HuH-7 (cell line): ENCODE measurements around the gene PACRG.

Experiments
- DNase-seq: peaks from one replicate; pipeline ENCODE4 v3.0.0; 2011; ENCODE audit warnings: low spot score

The PACRG gene

DNA sequence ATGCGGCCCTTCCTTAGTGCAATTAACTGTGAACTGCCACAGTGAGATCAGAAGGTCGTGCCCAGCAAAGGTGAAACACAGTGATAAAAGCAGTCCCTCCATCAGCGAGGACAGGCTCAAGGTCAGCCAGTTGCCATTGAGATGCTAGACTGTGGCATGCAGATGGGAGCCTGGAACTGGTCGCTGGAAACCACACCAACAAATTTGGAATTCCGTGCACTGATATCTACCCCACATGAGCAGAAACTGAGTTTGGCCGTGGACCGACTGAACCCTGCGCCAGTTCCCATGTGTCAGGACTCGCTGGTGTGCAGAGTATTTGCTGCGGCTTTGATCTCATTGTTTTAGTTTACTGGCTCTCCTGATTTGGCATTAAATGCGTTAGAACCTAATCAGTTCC lies 561.1 kb downstream of the PACRG start:
- no peak for DNase-seq

DNA sequence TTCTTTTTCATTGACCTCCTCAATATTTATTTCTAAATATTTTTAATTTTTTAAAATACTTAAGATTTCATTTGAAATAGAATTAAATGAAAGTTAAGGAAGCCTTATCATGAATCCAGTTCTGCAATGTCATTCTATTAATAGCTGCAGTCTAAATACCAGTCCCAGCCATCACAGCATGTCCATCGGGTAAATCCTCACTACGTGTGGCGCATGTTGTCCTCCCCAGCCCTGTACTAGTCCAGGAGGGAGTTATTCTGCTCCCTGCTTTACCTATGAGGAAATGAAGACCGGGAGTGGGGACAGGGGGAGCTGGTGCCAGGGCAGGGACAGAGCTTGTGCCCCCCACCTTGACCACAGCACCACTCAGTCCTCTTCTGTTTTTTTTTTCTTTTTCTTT lies 561.7 kb downstream of the PACRG start:
- no peak for DNase-seq

DNA sequence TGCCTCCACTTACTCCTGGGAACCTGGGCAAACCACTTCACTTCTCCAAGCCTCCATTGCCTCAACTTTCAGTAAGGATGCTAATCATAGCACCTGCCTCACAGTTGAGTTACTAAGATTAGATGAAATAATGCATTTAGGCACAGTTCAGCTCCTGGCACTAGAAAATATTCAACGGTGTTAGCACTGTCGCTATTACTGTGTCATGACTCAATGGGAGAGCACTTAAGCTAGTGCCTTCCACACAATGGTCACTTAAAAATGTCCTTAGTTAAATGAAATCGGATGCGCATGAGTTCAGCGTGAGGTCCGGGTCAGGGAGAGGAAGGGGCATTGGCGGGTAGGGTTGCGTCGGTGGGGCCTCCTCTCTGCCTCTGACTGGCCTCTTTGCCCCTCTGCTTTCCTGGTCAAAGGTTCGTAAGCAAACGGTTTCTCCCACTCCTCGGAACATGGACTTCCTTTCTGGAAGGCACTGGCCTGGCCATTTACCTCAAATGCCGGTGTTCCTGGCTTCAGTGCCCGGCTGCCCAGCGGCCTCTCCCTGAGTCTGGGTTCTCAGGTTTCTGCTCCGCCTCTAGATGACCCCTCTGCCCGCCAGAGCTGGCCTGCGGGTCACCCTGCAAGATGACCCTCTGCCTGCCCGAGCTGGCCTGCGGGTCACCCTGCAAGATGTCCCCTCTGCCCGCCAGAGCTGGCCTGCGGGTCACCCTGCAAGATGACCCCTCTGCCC lies 562.9 kb downstream of the PACRG start:
- no peak for DNase-seq

DNA sequence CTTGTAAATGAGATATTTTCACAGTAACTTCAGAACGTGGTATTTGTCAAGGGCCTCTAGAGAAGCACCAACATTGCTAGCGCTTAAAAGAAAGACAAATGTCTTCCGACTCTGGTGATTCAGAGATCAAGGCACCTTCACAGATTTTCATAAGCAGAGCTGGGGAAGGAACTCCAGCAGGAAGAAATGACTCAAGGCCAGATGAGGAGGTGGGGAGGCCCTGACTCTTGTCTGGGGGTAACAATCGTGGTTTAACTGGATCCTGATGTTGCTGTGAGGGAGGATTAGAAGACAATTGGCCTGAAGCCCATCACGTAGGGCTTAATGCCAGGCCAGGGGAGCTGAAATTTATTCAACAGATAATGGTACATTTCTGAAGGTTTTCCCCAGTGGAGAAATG lies 563.8 kb downstream of the PACRG start:
- no peak for DNase-seq

DNA sequence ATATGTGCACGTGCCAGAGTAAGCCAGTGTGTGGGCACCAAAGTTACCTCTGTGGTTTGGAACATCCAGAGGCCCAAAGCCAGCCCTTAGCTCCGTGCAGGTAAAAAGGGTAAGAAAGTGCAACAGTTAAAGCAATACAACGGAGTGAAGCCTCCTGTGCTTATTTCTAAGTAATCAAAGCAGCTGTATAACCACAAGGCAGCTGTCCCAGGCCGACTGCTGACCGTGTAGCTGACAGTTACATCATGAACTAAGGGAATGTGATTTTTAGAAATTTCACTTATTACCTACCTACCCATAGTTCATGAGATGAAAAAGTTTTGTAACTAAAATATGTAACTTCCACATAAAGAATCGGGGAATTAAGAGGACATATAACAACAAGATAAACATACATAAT lies 565.5 kb downstream of the PACRG start:
- DNase-seq, result no peak

DNA sequence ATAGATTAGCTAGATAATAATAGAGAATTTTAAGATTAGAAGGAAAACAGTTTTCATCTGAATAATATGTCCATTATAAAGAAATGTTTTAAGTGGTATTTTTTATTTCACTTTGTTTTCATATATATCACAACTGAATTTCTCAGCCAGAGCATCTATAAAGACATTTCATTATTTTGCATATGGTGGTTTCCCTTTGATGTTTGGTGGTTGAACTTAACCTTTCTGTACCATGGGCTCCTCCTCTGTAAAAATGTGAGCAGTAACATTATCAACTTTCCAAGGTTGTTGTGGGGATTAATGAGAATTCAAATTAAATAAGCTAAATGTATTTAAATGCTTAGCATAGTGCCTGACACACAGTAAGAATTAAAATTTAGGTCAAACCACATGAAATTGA lies 567.0 kb downstream of the PACRG start:
- no peak for DNase-seq

DNA sequence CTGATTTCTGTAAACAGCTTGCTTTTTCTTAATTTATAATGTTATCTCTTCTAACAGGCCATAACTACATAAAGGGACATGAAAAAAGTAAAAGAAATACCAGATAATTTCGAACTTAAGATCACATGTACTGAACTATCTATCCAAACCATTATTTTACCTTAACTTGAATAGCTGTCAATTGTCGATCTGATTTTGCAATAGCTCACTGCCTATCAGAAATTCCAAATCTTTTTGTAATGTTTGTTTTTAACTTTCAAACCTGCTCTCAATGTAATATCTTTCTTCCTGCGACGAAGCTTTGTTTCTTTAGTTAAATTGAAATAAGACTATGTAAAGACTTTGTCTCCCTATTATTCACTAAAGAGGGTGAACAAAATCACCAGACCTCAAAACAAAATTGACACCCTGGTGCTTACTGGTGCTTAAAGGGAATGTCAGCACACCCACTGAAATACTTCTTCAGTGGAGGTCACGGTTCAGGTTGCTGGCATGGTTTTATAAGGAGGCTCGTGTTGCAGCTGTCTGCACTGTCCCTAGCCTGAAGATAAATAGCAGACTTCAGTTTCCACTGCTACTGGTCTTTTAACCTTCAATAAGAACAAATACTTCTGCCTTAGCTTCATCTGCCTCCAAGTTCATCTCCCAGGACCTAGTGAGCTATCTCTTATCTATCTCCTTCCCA lies 569.2 kb downstream of the PACRG start:
- no peak for DNase-seq

DNA sequence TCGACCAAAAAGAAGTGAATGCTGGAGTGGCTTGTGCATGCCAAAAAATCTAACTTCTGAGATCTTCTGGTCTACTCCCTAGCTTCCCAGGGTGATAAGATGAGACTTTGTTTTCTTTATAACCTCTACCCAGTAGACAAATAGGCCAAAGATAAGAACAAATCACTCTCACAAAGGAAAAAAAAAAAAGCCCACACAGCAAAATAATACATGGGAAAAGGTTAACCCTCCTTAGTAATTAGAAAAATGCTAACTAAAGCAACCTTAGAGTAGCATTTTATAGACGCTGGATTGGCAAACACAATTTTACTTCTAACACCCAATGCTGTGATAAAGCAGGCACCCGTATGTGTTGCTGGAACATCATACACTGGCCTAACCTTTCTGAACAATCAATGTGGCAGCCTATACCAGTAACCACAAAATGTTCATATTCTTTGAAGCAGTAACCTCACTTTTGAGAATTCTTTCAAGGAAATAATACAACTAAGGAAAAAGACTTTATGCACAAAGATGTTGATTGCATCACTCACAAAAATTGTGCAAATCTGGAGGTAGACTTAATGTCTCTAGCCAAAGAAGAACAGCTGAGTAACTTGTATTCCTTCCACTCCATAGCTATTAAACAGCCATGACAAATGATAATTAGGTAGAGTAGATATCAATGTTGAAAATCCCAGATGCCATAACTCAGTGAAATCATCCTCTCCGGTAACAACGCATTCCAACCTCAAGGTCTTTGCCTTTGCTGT lies 570.5 kb downstream of the PACRG start:
- peak; percentile 34 for DNase-seq

DNA sequence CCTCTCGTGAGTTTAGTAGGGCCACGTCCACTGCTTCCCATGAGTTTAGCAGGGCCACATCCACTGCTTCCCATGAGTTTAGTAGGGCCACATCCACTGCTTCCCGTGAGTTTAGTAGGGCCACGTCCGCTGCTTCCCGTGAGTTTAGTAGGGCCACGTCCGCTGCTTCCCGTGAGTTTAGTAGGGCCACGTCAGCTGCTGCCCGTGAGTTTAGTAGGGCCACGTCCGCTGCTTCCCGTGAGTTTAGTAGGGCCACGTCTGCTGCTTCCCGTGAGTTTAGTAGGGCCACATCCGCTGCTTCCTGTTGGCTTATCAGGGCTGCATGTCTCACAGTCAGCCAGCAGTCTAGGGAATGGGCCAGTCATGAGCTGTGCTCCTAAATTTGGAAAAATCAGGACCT lies 573.1 kb downstream of the PACRG start:
- DNase-seq, result no peak

DNA sequence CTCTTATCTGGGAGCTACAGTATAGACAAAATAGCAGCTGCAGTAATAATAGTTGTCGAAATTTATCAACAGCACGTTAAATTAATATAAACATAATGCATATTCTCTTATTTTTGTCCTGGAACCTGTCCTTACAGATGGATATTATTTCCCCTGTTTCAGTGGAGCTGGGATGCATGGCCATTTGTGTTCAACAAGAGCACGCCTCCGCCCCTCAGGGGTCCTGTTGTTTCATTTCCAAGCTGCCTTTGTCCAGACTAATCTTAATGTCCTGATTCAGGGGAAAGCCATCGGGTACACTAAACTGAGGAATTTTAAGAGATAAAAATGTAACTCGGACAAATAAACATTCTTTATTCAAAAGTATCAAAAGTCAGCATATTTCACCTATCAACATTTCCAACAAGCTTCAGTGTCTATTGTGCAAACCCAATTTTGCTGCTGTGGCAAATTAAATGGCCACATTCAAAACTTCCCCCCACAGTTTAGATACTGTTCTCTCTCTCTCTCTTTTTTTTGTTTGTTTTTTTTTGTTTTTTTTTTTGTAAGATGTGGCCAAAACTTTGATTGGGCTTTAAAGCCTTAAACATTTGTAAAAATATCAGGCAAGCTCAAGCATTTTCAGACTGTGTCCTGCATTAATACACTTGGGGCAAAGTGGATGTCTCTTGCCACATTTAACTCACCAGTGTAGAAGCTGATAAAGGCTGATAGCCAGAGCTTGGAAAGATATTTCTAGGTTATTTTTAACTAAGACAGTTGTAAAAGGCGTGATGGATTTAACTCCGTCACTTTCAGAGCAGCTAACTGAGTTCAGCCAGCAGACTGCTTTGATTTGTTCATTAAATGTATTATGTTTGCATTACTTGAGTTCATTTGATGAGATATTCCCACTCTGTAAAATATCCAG lies 574.2 kb downstream of the PACRG start:
- no peak for DNase-seq

DNA sequence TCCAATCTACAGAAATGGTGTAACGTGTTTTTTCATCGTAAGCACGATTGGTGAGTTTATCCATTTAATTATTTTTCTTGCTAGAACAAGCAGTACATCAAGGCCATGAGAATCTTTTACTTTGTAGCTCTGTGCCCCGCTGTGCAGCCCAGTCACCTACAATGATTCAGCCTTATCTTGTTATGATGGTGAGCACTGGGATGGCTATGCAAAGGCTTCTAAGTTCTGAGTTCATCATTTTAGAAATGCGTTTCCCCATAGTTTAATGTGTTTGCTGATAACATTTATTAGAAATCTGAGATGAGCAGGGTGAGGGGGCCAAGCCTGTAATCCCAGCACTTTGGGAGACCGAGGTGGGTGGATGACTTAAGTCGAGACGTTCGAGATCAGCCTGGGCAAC lies 575.0 kb downstream of the PACRG start:
- DNase-seq, result no peak

DNA sequence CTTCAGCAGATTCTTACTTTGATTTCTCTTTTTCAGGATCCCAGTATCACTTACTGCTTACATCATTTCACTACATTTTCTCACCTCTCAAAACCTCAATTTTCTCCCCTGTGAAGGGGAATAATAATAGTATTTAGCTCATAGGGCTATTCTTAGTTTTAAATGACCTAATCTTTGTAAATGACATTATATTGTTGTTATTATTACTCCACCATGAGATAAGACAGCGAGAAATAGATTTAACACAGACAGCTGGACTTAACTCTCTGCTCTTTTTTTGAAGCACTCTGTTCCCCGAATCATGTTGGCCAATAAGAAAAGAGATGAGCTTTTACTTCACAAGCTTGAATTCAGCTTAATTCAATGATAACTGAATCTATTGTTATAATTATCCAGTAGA lies 578.2 kb downstream of the PACRG start:
- DNase-seq, result no peak

DNA sequence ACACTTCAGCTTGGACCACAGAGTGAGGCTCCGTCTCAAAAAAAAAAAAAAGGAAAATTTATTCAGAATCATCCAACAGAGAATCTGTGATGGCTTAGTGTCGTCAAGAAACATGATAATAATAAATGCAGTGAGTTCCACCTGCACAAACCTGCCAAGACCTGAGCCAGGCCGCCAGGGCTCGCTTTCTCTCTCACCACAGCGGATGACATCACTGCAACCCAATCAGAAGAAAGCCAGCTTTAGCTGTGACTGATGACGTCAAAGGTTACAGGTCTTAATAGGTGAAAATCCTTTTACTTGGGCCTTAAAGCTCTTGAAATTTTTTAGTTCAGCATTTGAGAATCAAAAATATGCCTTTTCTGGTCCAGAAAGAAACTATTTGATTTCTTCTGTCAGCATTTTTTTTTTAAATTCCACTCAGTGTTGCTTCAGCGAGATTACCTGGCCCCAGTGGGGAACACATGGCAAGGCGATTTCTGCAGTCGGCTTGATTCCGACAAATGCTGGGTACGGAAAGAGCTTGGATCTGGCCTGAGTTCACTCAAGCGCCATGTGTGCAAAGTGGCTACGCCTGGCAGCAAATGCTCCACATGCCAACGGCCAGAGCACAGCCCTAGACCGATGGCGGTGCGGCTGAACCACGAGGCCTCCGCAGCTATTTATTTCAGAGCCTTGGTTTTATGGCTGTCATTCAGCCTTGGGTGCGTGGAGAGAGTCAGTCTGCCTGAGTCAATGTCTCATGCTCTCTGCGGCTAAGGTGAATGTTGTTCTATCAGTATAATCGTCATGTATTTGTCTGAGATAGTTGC lies 581.1 kb downstream of the PACRG start:
- no peak for DNase-seq

DNA sequence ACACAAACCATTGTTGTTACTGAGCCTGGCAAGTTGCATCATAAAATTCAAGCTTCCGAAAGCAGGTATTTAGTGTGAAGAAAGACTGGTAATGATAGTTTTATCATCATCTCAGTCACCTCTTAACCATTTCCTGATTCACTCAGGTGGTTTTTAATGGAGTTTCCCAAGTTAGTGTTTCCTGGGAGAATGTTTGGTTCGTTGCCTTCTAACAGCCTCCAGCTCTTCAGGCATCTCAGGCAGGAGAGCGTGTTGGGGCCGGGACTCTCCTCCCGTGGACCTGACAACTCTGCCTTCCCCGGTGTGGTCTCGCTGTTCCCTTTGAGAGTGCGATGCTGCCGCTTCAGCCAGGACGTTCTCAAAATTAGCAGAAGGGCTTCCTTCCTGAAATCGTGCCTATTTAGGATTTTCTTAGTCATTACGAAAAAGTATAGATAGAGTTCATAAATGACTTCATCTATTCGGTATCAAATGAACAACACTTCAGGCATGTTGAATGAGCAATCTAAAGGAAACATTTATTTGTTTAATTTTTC lies 581.8 kb downstream of the PACRG start:
- DNase-seq, result no peak

DNA sequence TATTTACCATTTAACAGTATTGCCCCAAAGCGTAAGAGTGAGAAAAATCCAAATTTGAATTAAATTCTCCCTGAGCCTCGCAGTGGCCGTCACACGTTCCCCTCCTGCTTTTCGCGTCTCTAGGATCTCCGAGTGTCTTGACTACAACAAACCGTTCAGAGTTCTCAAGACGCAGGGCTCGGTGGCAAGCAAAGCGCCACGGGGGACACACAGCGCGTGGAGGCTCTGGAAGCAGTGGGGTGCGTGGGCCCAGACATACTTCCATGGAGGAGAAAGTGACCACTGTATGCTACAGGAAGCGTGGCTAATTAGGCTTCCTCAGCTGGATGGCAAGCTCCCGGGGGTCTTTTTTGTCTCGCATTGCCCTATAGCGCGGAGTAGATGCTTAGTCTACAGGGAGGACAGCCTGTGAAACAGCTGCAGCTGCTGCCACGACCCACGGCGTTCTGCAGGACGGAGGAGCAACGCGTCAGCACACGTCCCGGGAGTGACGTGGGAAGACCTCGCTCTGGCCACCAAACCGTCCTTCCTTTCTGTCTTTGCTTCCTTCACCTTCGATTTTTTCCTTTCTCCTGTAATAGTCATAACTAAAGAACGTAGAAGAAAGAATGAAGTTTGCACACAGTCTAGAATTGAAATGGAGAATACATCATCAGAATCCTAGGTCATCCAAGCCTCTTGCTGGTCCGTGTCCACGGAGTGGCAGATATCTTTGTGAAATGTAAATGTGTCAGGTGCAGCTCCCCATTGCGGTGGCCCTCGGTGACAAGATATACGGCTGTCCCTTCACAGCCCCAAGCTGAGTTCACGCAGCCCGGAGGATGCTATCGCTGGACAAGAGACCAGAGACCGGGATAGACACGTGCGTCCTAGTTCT lies 582.6 kb downstream of the PACRG start:
- DNase-seq, result no peak

DNA sequence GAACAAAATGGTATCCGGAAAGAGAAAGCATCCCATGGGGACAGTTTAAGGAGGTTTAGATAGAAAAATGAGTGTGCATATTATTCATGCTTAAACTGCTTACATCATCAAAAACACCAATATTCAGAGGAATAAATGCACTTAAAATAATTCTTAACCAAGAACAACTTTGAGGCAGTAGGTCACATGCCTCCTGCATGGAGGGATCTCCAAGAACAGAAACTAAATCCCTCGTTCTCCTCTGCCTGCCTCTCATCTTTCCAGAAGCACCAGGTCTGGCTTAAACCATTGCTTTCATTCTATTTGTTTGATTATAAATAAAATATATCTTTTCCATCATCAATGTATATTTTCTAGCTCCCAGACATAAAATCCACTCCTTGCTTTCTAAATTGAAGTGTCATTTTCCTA lies 583.2 kb downstream of the PACRG start:
- DNase-seq, result no peak

DNA sequence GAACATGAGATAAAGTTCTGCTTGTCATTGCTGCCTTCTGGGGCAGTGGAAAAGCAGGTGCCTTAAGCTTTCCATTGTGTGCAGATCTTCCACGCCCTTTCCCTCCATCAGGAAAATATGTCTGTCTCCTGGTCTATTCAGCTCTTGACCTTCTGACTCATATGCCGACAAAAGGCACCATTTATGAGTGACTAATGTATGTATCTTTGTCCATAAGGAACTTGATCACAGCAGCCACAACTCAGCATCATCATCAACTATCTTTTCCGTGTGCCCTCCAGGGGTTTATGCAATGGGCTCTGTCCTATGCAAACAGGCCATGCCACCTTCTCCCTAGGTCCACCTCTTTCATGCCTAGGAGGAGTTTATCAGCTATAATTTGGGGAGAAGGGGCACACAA lies 584.1 kb downstream of the PACRG start:
- no peak for DNase-seq

DNA sequence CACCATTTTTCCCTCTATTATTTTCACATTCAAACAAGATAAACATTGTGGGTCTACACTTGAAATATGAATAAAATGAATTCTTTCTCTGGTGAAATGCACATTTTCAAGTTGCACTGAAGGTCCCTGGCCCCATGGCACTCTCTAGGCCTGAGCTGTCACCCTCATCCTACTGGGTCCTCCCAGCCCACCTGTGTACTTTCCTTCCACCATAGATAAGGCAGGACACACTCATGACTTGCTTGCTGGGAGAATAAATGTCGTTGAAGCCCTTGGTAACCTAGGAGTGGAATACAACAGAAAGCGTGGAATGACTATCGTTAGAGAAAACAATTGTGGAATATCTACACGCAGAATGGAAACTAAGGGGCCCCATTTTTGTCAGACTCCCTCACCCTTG lies 585.8 kb downstream of the PACRG start:
- no peak for DNase-seq

DNA sequence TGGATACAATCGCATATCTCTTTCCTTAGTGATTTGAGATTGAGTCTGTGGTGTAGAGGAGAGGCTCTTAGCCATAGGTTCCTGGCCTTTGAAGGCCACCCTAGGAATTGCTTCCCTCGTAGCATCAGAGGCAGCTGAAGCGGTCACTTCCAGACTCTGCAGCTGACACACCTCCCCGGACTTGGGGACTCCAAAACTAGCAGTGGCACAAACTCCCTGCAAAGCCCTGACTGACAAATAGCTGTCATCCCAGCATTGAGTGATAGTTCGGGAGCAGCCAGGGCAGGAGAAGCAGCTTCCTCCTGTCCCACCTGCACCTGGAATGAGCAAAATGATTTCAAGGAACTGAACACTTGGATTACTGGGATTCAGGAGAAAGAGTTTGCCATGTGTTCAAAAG lies 586.2 kb downstream of the PACRG start:
- no peak for DNase-seq
